DMS79 (cell line): Measurements from ENCODE around the gene HHAT.
A peak's percentile ranks its signal among the peaks of the same experiment; 100 is the strongest.

Source experiments
- DNase-seq: peaks from one replicate; lab custom pipeline; 2025; lab: John Stamatoyannopoulos, UW

Gene HHAT

DNA sequence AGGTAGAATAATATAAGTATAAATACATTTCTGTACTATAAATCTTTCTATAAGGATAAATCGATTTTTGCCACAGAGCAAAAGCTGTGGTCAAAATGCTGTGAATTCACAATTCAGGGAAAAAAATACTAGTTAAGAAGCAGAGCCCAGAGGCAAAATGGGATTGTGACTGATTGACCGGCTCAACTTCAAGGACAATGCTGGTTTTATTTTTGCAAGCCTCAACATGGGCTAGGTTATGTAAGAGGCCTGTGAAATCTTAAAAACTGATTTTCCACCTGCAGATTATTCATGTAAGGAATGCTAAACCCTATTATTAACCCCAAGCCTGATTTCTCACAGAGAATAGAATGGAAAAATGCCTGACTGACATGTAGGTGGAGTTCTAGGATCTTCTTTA lies 155.1 kb downstream of the HHAT start:
- DNase-seq, result no peak

DNA sequence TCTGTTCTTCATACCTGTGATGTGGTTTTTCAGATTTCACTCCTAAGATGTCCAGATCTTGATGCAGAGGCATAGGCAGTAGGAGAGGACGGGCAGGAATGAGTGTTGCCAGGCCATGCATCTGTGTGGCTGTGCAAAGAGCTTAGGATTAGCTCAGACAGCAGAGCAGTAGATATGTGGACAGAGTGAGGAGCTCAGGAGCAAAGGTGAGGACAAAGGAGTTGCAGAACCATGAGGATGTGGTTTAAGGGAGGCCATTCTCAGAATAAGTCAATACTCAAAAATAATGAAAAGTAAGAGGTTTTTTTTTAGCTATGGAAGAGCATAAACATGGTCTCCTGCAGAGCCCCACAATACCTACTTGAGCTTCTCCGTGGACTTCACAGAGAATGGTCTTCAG lies 158.3 kb downstream of the HHAT start:
- DNase-seq, result no peak

DNA sequence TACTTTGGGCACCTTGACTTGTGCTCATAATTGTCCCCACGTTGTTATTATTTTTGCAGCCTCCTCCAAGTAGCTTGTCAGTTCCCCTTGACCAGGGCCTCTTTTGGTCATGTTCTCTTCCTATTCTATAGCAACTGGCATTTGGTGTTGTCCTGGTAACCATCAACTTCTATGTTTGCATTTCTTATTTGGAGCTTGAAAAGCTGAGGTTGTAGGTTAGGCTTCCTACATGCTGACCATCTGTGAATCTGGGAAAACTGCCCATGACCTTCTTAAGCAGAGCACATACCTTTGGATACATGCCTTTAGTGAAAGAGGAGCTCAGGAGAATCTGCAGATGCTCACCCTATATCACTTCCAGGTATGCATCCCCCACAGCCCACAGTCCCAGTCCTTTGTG lies 160.8 kb downstream of the HHAT start:
- no peak for DNase-seq

DNA sequence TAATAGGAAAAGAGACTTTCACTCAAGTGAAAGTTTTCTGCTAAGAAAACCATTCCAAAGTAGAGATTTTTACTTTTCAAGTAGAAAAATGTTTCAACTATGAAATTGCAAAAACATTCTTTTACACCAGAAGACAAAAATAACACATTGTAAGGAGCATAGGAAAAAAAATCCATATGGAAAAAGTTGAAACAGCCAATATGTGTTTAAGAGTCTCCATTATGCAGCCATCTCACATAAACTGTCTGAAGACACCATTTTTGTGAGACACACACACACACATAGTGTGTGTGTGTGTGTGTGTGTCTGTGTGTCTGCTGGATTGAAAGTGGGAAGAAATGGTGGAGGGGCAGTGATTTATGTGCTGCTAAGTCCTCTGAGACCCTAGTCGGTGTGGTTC lies 162.1 kb downstream of the HHAT start:
- DNase-seq, result no peak

DNA sequence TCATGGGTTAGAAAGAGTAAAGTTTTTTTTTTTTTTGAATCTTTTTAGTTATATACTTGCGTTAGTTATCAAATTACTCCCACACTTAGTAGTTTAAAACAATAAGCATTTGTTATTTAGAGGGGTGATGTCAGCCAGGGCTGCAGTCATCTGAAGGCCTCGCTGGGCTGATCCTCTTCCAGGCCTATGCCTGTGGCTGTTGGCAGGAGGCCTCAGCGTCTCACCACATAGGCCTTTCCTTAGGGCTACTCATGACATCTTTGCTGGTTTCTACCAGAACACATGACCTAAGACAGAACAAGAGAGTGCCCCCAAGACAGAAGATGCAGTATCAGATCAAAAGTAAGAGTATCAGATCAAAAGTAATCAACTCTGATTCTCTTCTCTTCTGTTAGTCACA lies 167.4 kb downstream of the HHAT start:
- DNase-seq, result no peak

DNA sequence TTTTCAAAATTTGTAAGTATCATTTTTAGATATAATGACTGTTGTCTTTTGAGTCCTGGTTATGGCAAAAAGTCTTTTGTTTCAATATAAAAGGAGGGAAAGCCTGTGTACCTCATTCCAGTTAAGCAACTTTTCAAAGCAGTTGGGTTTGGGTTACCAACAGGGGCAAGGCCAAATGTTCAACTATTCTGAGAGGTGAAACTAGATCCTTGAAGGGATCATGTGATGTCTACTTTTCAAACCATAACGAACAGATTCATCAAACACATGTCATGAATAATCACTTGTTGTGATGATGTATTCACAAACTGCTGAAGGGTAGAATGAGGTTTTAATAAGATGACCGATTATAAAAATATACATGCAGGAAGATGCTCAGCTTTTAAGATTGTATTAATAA lies 171.3 kb downstream of the HHAT start:
- DNase-seq, result no peak

DNA sequence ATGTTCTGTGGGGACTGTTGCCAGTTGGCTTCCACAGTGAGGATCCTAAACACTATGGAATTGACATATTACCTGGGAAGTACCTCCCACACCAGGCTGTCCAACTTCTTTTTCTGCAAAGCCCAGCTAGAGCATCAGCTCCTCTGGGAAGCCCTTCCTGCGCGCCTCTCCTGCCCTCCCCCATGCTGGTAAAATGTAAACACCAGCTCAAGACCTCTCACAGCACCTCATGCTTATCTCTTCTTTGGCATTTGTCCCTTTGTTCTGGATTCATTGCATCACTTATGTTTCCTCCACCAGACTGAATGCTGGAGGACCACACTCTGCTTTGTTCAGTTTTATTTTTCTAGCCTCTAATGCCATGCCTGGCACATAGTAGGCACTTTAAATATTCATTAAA lies 172.1 kb downstream of the HHAT start:
- DNase-seq, result no peak

DNA sequence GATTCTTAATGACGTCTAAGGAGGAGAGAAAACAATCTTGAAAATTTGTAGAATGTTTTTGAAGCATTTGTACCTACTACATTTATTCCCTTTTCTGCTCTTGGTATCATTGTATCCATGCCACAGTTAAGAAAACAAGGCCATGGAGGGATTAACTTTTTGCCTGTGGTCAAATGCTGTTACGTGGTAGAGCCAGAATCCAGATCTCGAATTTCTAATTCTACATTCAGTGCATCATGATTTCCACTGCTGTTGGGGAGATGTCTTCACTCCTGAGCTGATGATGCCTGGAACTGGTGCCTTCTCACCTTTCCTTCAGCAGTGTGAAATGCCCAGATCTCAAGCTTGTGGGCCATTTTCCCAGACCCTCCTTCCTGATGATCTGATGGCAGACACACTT lies 175.6 kb downstream of the HHAT start:
- no peak for DNase-seq

DNA sequence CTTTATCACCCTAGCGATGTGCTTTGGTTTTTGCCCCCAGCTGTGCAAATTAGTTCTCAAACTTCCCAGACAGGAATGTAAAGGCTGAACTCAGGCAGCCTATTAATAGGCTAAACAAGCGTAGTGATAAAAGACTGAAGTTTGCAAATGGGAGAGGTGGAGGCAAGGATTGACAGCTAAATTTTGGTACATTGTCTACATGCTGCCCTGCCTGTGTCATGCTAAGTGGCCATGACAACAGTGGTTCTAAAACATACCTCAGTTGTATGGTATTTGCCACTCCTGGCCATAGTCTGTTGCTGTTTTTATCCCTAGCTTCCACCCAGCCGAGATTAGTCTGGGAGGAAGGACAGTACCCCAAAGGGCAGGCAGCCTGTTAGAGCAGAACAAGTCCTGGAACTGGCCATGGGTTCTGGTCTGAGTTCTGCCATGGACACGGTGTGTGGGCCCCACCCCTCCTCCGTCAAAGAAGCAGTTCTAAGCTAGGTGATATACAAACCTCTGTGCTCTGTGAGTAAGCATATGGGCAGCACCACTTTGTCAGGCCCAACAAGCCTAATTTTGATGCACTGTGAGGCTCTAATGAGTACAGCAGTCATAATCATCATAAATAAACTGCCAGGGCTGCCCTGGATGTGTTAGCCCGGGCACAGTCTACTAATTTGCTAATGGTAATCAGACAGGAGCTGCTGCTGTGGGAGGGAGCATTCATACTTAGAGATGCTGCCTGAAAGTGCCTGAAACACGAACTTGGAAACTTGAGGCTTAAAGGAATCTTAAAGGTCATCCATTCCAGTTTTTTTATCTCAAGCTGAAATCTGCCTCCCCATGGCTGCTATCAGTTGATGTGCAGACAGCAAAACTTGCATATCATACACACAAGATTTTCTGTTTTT lies 177.1 kb downstream of the HHAT start:
- no peak for DNase-seq

DNA sequence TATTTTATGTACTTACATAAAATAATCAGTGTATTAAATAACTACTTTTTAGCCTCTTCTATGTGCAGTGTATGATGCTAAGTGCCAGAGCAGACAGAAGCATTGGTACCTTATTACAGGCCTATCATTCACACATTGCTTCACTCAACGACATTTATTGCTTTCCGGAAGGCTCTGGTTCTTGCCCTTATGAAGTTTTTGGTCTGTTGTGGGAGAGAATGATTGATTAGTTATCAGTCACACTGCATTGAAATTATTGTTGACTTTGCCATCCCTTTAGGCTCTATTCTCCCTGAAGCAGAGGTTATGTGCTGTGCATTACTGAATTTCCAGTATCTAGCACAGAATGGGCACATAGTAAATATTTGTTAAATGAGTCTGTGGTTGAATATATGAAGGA lies 178.0 kb downstream of the HHAT start:
- DNase-seq, result no peak

DNA sequence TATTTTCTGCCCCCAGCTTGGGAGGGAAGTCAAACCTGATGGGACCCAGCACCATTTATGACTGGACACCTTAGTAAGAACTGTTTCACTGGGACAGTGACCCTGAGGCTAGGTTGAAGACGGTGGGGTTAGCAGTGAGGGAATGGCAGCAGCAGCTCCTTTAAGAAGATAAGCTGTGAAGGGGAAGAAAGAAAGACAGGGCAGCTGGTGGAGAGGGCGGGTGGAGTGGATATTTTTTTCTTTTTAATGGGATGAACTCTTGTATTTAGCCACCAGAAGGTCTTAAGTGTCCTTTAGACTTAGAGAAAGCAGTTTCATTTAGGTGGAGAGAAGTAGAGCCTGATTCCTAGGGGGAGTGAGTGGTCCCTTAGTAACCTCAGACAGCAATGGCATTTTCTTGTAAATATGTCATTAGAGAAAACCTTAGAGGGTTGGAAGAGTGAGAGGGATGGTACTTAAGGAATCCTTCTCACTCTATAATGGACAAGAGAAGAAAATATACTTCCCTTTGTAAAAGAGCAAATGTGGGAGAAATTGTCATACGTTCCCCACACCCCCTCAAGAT lies 187.5 kb downstream of the HHAT start:
- DNase-seq, result peak; percentile 60

DNA sequence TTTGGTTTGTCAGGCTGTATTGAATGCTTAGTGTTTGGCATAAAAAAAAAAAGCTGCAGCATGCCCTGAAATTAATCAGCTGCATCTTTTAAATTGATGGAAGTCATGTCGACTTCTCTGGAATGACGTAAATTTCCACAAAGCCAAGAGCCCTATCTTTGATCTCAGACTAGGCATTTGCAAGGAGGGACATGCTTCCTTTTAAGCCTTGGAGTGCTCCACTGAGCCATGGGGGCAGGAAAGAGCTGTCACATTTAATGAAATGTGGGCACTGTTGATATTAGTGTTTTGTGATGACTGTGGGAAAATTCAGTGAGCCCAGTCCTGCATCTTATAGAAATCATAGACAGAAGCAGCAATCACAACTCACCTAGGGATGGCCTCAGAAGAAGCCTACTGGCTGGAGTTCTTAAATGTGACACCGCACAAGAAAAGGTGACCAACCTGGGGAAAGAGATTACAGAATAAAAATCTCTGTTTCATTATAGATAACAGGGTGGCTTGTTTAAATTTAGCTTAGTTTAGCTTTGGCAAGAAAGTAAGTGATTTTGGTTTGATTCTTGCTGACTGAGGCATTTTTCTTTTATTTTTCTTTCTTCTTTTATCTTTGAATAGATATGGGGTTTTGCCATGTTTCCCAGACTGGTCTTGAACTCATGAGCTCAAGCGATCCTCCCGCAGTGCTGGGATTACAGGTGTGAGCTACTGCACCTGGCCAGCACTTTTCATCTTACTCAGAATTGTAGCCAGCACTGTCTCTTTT lies 188.2 kb downstream of the HHAT start:
- DNase-seq, result no peak

DNA sequence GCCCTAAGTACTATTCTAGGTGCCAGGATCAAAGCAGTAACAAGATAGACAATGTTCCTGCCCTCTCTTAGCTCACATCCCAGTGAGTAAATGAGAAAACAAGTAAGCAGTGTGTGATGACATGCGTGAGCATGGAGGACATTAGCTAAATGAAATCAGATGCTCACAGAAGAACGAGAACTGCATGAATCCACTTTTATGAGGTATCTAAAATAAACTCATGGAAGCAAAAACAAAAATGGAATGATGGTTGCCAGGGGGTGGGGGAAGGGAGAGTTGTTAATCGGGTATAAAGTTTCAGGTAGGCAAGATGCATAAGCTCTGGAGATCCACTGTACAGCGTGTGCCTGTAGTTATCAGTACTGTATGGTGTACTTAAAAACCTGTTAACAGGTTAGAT lies 195.1 kb downstream of the HHAT start:
- DNase-seq, result no peak

DNA sequence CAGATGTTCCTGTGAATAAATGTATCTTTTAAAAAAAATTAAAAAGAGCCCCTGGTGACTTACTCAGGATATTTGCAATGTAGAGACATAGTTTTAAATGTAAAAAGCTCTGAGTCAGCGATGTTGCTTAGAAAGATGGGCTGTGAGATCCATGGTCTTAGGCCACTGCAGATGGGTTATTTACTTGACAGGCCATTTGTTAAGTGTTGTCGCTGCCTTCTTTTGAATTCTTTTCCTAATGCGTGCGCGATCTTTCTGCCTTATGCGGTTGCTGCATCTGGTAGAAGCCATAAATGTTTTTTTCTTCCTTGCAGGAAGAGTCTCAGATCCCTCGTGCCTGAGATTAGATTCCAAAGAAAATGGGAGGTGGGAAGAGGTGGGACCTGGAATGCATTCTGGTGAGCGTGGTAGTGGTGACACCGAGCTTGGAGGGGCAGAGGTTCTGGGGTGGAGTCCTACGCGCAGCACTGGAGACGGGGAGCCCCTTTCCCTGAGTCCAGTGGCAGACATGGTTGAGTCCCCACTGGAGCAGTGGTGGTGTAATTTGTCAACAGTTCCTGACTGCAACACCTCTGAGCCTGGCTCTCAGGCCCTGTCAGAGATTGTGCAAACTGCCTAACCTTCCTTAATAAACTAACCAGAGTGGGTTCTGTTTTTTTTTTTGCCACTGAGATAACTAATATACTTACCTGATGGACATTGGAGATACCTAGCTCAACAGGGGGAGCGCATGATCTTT lies 197.2 kb downstream of the HHAT start:
- no peak for DNase-seq

DNA sequence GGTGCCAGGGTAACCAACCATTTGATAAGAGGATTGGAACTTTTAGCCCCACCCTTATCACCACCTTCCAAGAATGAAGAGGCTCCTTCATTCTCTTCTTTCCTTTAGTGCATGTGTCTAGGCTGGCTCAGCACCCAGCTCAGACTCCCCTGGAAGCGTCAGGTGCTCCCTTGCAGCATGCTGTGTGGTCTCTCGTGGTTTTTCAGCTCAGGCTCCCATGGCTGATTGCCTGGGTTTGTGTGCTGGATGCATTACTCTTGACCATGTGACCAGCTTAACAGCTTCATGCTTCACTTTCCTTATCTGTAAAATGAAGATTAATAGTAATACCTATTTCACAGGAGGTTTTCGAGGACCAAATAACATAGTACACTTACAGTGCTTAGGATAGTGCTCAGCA lies 198.4 kb downstream of the HHAT start:
- peak; percentile 7 for DNase-seq

DNA sequence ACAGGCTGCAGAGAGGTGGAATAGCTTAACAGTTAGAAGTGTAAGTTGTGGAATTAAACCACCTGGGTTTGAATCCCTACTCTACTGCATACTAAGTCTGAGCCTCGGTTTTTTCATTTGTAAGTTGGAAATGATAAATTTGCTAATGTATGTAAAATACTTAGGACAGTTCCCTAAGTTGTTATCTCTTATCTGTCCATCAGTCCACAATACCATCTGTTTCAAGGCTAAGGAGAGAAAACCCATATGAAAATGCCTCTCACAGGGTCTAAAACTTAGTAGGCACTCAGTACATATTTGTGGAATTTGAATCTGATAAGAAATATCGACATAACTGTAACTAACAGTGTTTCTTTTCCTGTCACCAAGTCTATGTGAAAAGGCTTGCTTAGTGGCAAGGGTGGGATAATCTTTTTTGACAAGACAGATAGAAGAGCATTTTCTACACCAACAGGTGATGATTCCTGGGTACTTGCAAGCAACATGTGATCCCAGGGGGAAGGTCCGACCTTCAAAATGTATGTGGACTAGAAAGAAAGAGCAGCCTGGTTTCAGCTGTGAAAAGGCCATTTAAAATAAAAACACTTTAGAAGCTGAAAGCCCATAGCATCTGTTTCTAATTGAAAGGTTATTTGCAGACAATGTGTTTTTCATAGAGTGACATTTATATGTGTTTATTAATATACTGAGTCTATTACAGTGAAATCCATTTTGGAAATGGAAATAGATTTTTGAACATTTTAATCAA lies 202.9 kb downstream of the HHAT start:
- DNase-seq, result no peak

DNA sequence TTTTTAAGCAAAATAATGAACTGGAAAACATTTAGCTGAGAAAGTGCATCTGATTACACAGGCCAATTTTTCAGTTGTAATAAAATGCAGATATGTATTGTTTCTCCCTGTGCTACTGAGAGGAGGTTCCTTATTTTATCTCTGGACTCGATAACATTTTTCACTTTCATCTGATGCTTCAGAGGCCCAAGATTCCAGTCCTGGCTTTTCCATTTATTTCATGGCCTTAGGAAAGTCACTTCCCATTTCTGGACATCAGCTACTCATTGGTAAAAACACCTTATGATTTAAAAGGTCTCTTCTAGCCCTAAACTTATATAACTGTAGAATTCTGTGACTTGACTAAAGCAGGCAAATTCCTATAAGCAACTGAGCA lies 203.5 kb downstream of the HHAT start:
- no peak for DNase-seq

DNA sequence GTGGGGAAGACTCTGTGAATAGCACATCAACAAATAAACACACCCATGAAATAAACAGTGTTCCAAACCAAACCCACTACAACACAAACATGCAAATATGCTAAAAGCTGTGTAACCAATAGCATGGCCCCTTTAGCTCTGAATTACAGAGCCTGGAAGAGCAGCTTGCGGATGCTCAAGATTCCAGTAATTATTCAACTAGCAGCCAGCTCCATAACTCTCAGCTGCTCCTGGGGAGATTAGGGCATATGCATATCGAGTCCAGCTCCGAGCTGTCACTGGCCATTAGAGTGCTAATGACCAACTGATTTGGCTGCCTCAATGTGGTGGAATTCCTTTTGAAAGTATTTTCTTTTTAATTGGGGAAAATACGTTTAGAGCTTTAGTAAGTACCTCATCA lies 207.1 kb downstream of the HHAT start:
- no peak for DNase-seq

DNA sequence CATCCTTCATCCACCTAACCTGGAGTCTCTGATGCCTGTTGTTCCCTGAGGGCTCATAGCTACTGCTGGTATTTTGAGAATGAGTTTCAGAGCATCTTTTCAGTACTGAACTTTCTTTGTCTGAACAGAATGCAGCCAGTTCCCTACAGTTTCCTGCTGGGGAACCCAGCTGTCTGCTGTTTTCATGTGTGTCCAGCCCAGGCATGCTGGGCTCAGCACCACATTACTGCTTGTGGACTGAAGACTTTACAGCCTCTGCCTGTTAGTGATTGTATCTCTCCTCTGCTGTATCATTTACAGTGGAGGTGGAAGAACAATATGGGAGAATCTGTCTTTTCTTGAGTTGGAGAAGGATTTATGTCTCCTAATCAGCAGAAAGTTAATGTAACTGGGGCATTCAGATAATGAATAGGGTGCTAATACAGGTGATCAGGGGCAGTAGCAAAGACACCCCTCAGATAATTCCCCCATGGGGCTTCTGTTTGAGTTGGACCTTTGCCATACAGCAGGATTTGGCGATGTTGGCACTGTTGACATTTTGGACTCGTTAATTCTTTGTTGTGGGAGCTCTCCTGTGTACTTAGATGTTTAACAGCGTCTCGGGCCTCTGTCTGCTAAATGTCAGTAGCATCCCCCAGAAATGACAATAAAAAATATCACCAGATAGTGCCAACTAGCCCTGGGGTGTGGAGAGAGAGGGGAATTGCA lies 207.7 kb downstream of the HHAT start:
- peak; percentile 8 for DNase-seq

DNA sequence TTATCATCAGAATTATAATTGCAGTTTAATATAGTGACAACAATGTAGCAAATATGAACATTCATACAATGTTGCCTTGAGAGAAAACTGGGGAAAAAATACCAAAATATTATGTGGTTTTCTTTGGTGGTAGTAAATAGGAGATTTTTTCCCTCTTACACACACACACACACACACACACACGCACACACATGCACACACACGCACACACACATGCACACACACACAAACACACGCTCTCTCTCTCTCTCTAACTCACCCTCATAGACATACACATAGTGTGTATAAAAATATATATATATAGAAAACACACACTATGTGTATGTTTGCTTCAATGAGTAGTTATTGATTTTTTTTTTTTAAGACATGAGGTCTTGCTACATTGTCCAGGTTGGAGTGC lies 211.6 kb downstream of the HHAT start:
- DNase-seq, result no peak

DNA sequence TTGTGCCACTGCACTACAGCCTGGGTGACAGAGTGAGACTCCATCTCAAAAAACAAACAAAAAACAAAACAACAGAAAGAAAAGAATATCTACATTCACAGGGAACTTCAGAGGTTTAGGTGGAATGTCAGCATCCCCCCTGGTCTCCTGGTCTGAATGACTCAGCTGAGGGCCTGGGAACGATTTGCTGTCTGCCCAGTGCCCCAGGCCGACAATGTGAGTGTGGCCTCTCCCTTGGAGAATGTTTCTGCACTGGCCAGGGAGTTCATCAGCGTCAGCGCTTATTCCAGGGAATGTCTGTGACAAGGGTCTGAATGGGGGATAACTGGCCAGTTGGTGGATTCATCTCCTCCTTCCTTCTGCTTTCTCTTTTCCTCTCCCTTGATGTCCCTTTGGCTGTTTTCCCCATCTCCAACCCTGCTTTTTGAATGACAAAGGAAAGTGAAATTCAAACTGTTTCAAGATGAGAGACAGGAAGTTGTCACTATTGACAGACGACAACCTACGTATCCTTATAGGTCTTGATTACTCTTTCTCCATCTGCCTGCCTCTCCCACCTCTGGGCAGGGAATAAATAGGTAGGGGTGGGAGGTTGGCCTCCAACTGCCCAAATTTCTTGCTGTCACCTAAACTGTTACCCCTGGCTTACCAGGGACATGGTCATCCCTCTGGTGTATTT lies 213.1 kb downstream of the HHAT start:
- DNase-seq, result no peak
